Keratinocyte (primary cell): ENCODE data around the gene CKAP2.
"Not testable (repeated sequence)": the region's sequence is repeated elsewhere in the genome, so short reads cannot be mapped to it uniquely, and the experiment has no call there.

Experiments
- CTCF ChIP-seq, 3 experiments: IDR thresholded peaks in 1 of 3; conservative IDR thresholded peaks in 1 of 3; optimal IDR thresholded peaks in 1 of 3; 2 replicates in 2 of 3; 3 replicates in 1 of 3; pipeline versions ENCODE3 to v1.5.1; 2011; ENCODE audit warnings: low read length in 3 of 3, mild to moderate bottlenecking in 3 of 3, moderate library complexity in 2 of 3, control low read depth in 1 of 3, inconsistent platforms in 1 of 3; ENCODE audit not compliant: insufficient read depth in 2 of 3; ENCODE audit errors: extremely low read depth in 1 of 3
- EZH2 ChIP-seq: IDR thresholded peaks from one replicate; pipeline ENCODE4 v1.6.1; 2012; ENCODE audit warnings: inconsistent platforms, mild to moderate bottlenecking, low read length, moderate library complexity

- not testable (repeated sequence) for TF ChIP-seq EZH2; CTCF (optimal IDR thresholded peaks at IDR 0.05 in 1 of 3, IDR thresholded peaks at IDR 0.05 in 1 of 3, conservative IDR thresholded peaks at IDR 0.05 in 1 of 3; ENCODE audit: extremely low read depth in 1 of 3, insufficient read depth in 2 of 3, low read length in 3 of 3)
These were observed 58.8 kb downstream of the CKAP2 start for GRCh38 chr13:52513957-52514596.
